SU-DHL-6 (cell line): ENCODE results near the gene RYR2.

Experiments
- H2AFZ ChIP-seq: fragments of 200-600 bp; sonication (generic); 2 replicates; pipeline ENCODE4 v1.6.1; 2014; ENCODE audit warnings: low read depth, mild to moderate bottlenecking, moderate library complexity, mixed read lengths, antibody characterized with exemption, low read length; ENCODE audit not compliant: severe bottlenecking
- H3F3A ChIP-seq: fragments of 200-600 bp; shearing (Covaris generic); 2 replicates; pipeline ENCODE4 v1.6.0; 2016; ENCODE audit warnings: antibody characterized with exemption, mild to moderate bottlenecking; ENCODE audit not compliant: insufficient read depth
- H3K27ac ChIP-seq: fragments of 200-600 bp; sonication (generic); 2 replicates; pipeline ENCODE4 v1.5.1; 2016; ENCODE audit warnings: low read depth, mild to moderate bottlenecking, low read length, moderate library complexity, mixed read lengths
- H3K27me3 ChIP-seq: fragments of 200-600 bp; sonication (generic), shearing (Covaris generic); 2 replicates; pipeline ENCODE4 v1.6.0; 2014; ENCODE audit warnings: mild to moderate bottlenecking, low read length
- H3K36me3 ChIP-seq: fragments of 200-600 bp; sonication (generic); 2 replicates; pipeline ENCODE4 v1.6.1; 2014; ENCODE audit warnings: mild to moderate bottlenecking, low read length, mixed read lengths
- H3K4me2 ChIP-seq: fragments of 300-600, 200-600 bp; shearing (Covaris generic), sonication (generic); 2 replicates; pipeline ENCODE4 v1.6.0; 2014; ENCODE audit warnings: low read length, low read depth, mild to moderate bottlenecking; ENCODE audit not compliant: poor library complexity, severe bottlenecking
- H3K4me3 ChIP-seq: fragments of 200-600 bp; sonication (generic); 2 replicates; pipeline ENCODE4 v1.5.1; 2014; ENCODE audit warnings: antibody characterized with exemption, low read length, mild to moderate bottlenecking, mixed read lengths; ENCODE audit not compliant: insufficient read depth, poor library complexity, severe bottlenecking
- H3K79me2 ChIP-seq: fragments of 200-600 bp; sonication (generic); 2 replicates; pipeline ENCODE4 v1.6.1; 2014; ENCODE audit warnings: mild to moderate bottlenecking, low read length, moderate library complexity; ENCODE audit not compliant: insufficient read depth
- H3K9ac ChIP-seq: fragments of 200-600 bp; sonication (generic); 2 replicates; pipeline ENCODE4 v1.7.0; 2014; ENCODE audit warnings: mild to moderate bottlenecking, low read length
- H3K9me2 ChIP-seq: fragments of 200-600 bp; sonication (generic); replicated peaks from 2 replicates; pipeline ENCODE4 v1.6.1; 2014; ENCODE audit warnings: low read length; ENCODE audit not compliant: insufficient read depth
- H3K9me3 ChIP-seq: fragments of 200-600 bp; sonication (generic); 2 replicates; pipeline ENCODE4 v1.6.1; 2014; ENCODE audit warnings: low read length, mixed read lengths; ENCODE audit not compliant: insufficient read depth
- H4K20me1 ChIP-seq: fragments of 200-600 bp; sonication (generic); 2 replicates; pipeline ENCODE4 v1.6.1; 2014; ENCODE audit warnings: low read depth, mild to moderate bottlenecking, antibody characterized with exemption, low read length, moderate library complexity, mixed read lengths
- EZH2phosphoT487 ChIP-seq: fragments of 200-600 bp; sonication (generic), shearing (Covaris generic); conservative IDR thresholded peaks from 2 replicates; pipeline ENCODE4 v1.6.1; 2018; ENCODE audit warnings: mild to moderate bottlenecking, antibody characterized with exemption, low read length, moderate library complexity, mixed read lengths
- TF ChIP-seq, protein P1 (sequence below): fragments of 200-600 bp; sonication (generic); IDR thresholded peaks from one replicate; pipeline ENCODE4 v1.5.1; 2017; ENCODE audit warnings: antibody characterized with exemption, mild to moderate bottlenecking, low read length, moderate library complexity; ENCODE audit not compliant: insufficient read depth, poor library complexity, severe bottlenecking

RYR2 gene

GRCh38 chr1:237104096-237104495, 62.1 kb downstream of the RYR2 start:
- Histone ChIP-seq H3K27me3 (no peaks in the 10 kb centered on the region), H4K20me1 (no peaks in the 10 kb centered on the region), H3K9me3 (no peaks in the 10 kb centered on the region), H3K79me2 (no peaks in the 10 kb centered on the region), H3K9me2 (no peaks in the 10 kb centered on the region), H3K36me3 (no peaks in the 10 kb centered on the region), H3K9ac (no peak overlapping the region), H3F3A (no peaks in the 10 kb centered on the region), H3K4me2 (no peak overlapping the region), H3K27ac (no peak overlapping the region), H2AFZ (no peak overlapping the region), H3K4me3 (no peak overlapping the region)
- TF ChIP-seq, protein P1, sequence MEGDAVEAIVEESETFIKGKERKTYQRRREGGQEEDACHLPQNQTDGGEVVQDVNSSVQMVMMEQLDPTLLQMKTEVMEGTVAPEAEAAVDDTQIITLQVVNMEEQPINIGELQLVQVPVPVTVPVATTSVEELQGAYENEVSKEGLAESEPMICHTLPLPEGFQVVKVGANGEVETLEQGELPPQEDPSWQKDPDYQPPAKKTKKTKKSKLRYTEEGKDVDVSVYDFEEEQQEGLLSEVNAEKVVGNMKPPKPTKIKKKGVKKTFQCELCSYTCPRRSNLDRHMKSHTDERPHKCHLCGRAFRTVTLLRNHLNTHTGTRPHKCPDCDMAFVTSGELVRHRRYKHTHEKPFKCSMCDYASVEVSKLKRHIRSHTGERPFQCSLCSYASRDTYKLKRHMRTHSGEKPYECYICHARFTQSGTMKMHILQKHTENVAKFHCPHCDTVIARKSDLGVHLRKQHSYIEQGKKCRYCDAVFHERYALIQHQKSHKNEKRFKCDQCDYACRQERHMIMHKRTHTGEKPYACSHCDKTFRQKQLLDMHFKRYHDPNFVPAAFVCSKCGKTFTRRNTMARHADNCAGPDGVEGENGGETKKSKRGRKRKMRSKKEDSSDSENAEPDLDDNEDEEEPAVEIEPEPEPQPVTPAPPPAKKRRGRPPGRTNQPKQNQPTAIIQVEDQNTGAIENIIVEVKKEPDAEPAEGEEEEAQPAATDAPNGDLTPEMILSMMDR, result no peak
- TF ChIP-seq EZH2phosphoT487, result no peak

- no peaks in the 10 kb centered on the region for H4K20me1 ChIP-seq
Observed at GRCh38 chr1:237105826-237106225, 63.8 kb downstream of the RYR2 start.

GRCh38 chr1:237108297-237109040, 66.5 kb downstream of the RYR2 start:
- Histone ChIP-seq H3K4me2 (no peak overlapping the region), H3K36me3 (no peaks in the 10 kb centered on the region), H3K79me2 (no peaks in the 10 kb centered on the region), H3K4me3 (no peak overlapping the region), H3K27me3 (no peaks in the 10 kb centered on the region), H3F3A (no peaks in the 10 kb centered on the region), H4K20me1 (no peaks in the 10 kb centered on the region), H3K27ac (no peak overlapping the region), H2AFZ (no peak overlapping the region), H3K9me2 (no peaks in the 10 kb centered on the region), H3K9ac (no peak overlapping the region), H3K9me3 (no peaks in the 10 kb centered on the region)
- TF ChIP-seq, protein P1, result no peak
- no peak for TF ChIP-seq EZH2phosphoT487

More at GRCh38 chr1:237105826-237106225, 63.8 kb downstream of the RYR2 start:
- H3K9me3 ChIP-seq, result no peaks in the 10 kb centered on the region
- no peak overlapping the region for H3K27ac ChIP-seq
- no peaks in the 10 kb centered on the region for H3F3A ChIP-seq
- no peak overlapping the region for H3K4me3 ChIP-seq
- H3K4me2 ChIP-seq, result no peak overlapping the region
- H3K36me3 ChIP-seq, result no peaks in the 10 kb centered on the region
- H3K79me2 ChIP-seq, result no peaks in the 10 kb centered on the region
- H3K9me2 ChIP-seq, result no peaks in the 10 kb centered on the region
- TF ChIP-seq EZH2phosphoT487, result no peak
- TF ChIP-seq, protein P1, result no peak
- no peak overlapping the region for H2AFZ ChIP-seq
- H3K27me3 ChIP-seq, result no peaks in the 10 kb centered on the region
- H3K9ac ChIP-seq, result no peak overlapping the region
